NCI-H226 (cell line): ENCODE data around the gene SNTB2.

Source experiments
- DNase-seq: peaks from one replicate; pipeline ENCODE4 v3.0.0-alpha.2; 2015

SNTB2 gene

GRCh38 chr16:69349536-69349935, 162.6 kb downstream of the SNTB2 start:
- DNase-seq, result no peak

- no peak for DNase-seq
Observed at GRCh38 chr16:69350536-69351133, 163.7 kb downstream of the SNTB2 start.

- no peak for DNase-seq
Observed at GRCh38 chr16:69351309-69352027, 164.5 kb downstream of the SNTB2 start, which contains the start of gene TMED6. Gene TMED6 (minus strand): TSS chr16:69351786. CDS start chr16:69351753, 33 bp downstream.
